Hematopoietic multipotent progenitor cell (in vitro differentiated cells): ENCODE results near the gene DAZAP1. TPM values are rescaled to one million over a fixed set of nuclear protein-coding genes. Genes with fewer than 3 reads are reported as not detected.

Experiments
- DNase-seq, 3 donors: peaks; one replicate each; pipeline ENCODE4 v3.0.0-alpha.2; 2011 to 2015; ENCODE audit warnings: low read depth in 2 of 3, low spot score in 2 of 3
- total RNA-seq: library from RNA; depleted of rRNA; stranded (reverse); fragments of >200 nt; gene quantifications from one replicate; pipeline ENCODE4 v1.2.3, GENCODE V29; 2012

The DAZAP1 gene
- total RNA-seq, 1 donor = 46.9 TPM

- DNase-seq = no peak
Observed at GRCh38 chr19:1392939-1393530, 14.4 kb upstream of the DAZAP1 start.

- no peak for DNase-seq
Observed at GRCh38 chr19:1393841-1394240, 13.5 kb upstream of the DAZAP1 start.

- no peak for DNase-seq
Observed at GRCh38 chr19:1394252-1395193, 12.9 kb upstream of the DAZAP1 start.

- no peak for DNase-seq
Observed at GRCh38 chr19:1395194-1396018, 12.0 kb upstream of the DAZAP1 start.

GRCh38 chr19:1396019-1396767 lies 11.2 kb upstream of the DAZAP1 start:
- DNase-seq = no peak

GRCh38 chr19:1396768-1397679 lies 10.4 kb upstream of the DAZAP1 start:
- DNase-seq = no peak

- DNase-seq = no peak
Observed at GRCh38 chr19:1397838-1398237, 9.5 kb upstream of the DAZAP1 start.

- no peak for DNase-seq
Observed at GRCh38 chr19:1399079-1399478, 8.3 kb upstream of the DAZAP1 start.

- no peak for DNase-seq
Observed at GRCh38 chr19:1399745-1400144, 7.6 kb upstream of the DAZAP1 start.

GRCh38 chr19:1400281-1401137 lies 6.9 kb upstream of the DAZAP1 start:
- DNase-seq = peak in 1 of 3 donors; percentile 21

GRCh38 chr19:1401138-1401888 lies 6.1 kb upstream of the DAZAP1 start, which contains the start of gene GAMT:
Gene GAMT (minus strand): TSS chr19:1401542. CDS start chr19:1401476, 66 bp downstream.
- DNase-seq = peak in 1 of 3 donors; percentile 45

- DNase-seq = no peak
Observed at GRCh38 chr19:1401889-1402217, 5.5 kb upstream of the DAZAP1 start.

- no peak for DNase-seq
Observed at GRCh38 chr19:1402411-1403070, 4.8 kb upstream of the DAZAP1 start.

- DNase-seq = peak; percentile 99
Observed at GRCh38 chr19:1406774-1407527, 435 bp upstream of the DAZAP1 start.

GRCh38 chr19:1408300-1409203 lies 1.2 kb downstream of the DAZAP1 start:
- DNase-seq = peak; percentile 24 to 57 (median 53)
